Endodermal cell (in vitro differentiated cells): ENCODE measurements around the gene GLUD1. TPM values are rescaled to one million over a fixed set of nuclear protein-coding genes. Genes with fewer than 3 reads are reported as not detected.
"Not testable (repeated sequence)": the region's sequence is repeated elsewhere in the genome, so short reads cannot be mapped to it uniquely, and the experiment has no call there.

Experiments used
- DNase-seq: peaks from one replicate; pipeline ENCODE4 v3.0.0-alpha.2; 2017
- H3K27ac ChIP-seq: 2 replicates; pipeline ENCODE4 v1.5.1; 2013; ENCODE audit warnings: mild to moderate bottlenecking, low read depth, low read length, moderate library complexity
- H3K27me3 ChIP-seq: 2 replicates; pipeline ENCODE4 v1.6.1; 2013; ENCODE audit warnings: mild to moderate bottlenecking, low read length, moderate library complexity; ENCODE audit not compliant: insufficient read depth, control insufficient read depth, poor library complexity, severe bottlenecking
- H3K36me3 ChIP-seq: 2 replicates; pipeline ENCODE4 v1.7.0; 2013; ENCODE audit warnings: mild to moderate bottlenecking, low read length, moderate library complexity; ENCODE audit not compliant: control insufficient read depth, insufficient read depth
- H3K4me1 ChIP-seq: one replicate; pipeline ENCODE4 v1.7.0; 2013; ENCODE audit warnings: low read length; ENCODE audit not compliant: control insufficient read depth, insufficient read depth
- H3K4me3 ChIP-seq: 2 replicates; pipeline ENCODE4 v1.5.1; 2013; ENCODE audit warnings: mild to moderate bottlenecking, low read length, moderate library complexity
- H3K9ac ChIP-seq: 2 replicates; pipeline ENCODE4 v1.6.1; 2013; ENCODE audit warnings: mild to moderate bottlenecking, low read length, moderate library complexity; ENCODE audit not compliant: poor library complexity, severe bottlenecking; ENCODE audit errors: extremely low read depth
- H3K9me3 ChIP-seq: 2 replicates; pipeline ENCODE4 v1.6.1; 2013; ENCODE audit warnings: mild to moderate bottlenecking, low read length, moderate library complexity; ENCODE audit not compliant: control insufficient read depth
- H3K27ac Mint-ChIP-seq: 2 replicates; pipeline ENCODE4 v1.8.0; 2020; ENCODE audit warnings: mixed read lengths
- H3K27me3 Mint-ChIP-seq: 2 replicates; pipeline ENCODE4 v1.8.0; 2021; ENCODE audit warnings: mild to moderate bottlenecking, mixed read lengths; ENCODE audit not compliant: insufficient read depth
- H3K36me3 Mint-ChIP-seq: 2 replicates; pipeline ENCODE4 v1.8.0; 2020; ENCODE audit warnings: low read depth, mixed read lengths
- H3K4me1 Mint-ChIP-seq: 2 replicates; pipeline ENCODE4 v1.8.0; 2020; ENCODE audit warnings: mixed read lengths
- H3K4me3 Mint-ChIP-seq: 2 replicates; pipeline ENCODE4 v1.8.0; 2020; ENCODE audit warnings: mild to moderate bottlenecking, moderate library complexity, mixed read lengths
- H3K9me3 Mint-ChIP-seq: 2 replicates; pipeline ENCODE4 v1.8.0; 2020; ENCODE audit warnings: mild to moderate bottlenecking, mixed read lengths
- CTCF ChIP-seq: fragments of 200-600 bp; sonication (generic); conservative IDR thresholded peaks from 2 replicates; pipeline ENCODE4 v1.5.0; 2021; ENCODE audit warnings: antibody characterized with exemption, mild to moderate bottlenecking
- WGBS, 2 experiments: methylation state at CpG; one replicate each; pipeline versions ENCODE4 v1.1.5 to v1.1.7; 2013; ENCODE audit warnings: missing lambda C conversion rate in 2 of 2, mixed read lengths in 1 of 2; ENCODE audit not compliant: insufficient coverage in 1 of 2, insufficient read length in 1 of 2; 5-methylcytosine and 5-hydroxymethylcytosine counted together
- total RNA-seq, 2 donors: library from RNA; stranded (reverse); fragmentation: NEBNext Ultra II Directional in 1 of 2; extraction: Animal tissue kit (Norgen Biotek cat#: 25700) in 1 of 2; gene quantifications; 2 replicates in 1 of 2; 3 replicates in 1 of 2; pipeline ENCODE4 v1.2.1, GENCODE V29; 2021

Gene GLUD1
- total RNA-seq, 2 donors from 2014 or later = 104 to 107 TPM

GRCh38 chr10:87079106-87079836, 15.4 kb downstream of the GLUD1 start:
- no peak for TF ChIP-seq CTCF
- Mint-ChIP-seq H3K4me3 (no peak overlapping the region), H3K9me3 (peaks cover 18% of the 10 kb centered on the region), H3K27me3 (no peaks in the 10 kb centered on the region), H3K36me3 (peaks cover 40% of the 10 kb centered on the region), H3K27ac (no peak overlapping the region), H3K4me1 (peaks cover 14% of the 10 kb centered on the region)
- Histone ChIP-seq H3K27me3 (no peaks in the 10 kb centered on the region), H3K4me1 (no peaks in the 10 kb centered on the region), H3K36me3 (peaks cover 21% of the 10 kb centered on the region), H3K9me3 (peaks cover 16% of the 10 kb centered on the region), H3K9ac (no peak overlapping the region), H3K27ac (no peak overlapping the region), H3K4me3 (no peak overlapping the region)
- DNase-seq = no peak
- WGBS, 2 experiments = 87 to 100% methylated on average over 1 to 11 of the region's 11 CpGs

GRCh38 chr10:87076421-87076820, 18.2 kb downstream of the GLUD1 start:
- H3K4me1 ChIP-seq, H3K4me3 Mint-ChIP-seq, H3K27me3 Mint-ChIP-seq, H3K27me3 ChIP-seq, H3K4me1 Mint-ChIP-seq, DNase-seq, H3K27ac Mint-ChIP-seq, H3K27ac ChIP-seq, H3K4me3 ChIP-seq, H3K9ac ChIP-seq: not testable (repeated sequence)
- Histone ChIP-seq H3K9me3 (peaks cover 16% of the 10 kb centered on the region), H3K36me3 (peaks cover 50% of the 10 kb centered on the region)
- 93% methylated on average over 1 of the region's 2 CpGs; no CpG with 5 or more reads in 1 of the 2 experiments for WGBS, 2 experiments
- peaks cover 54% of the 10 kb centered on the region for H3K36me3 Mint-ChIP-seq
- peaks cover 15% of the 10 kb centered on the region for H3K9me3 Mint-ChIP-seq

- Histone ChIP-seq H3K4me1 (no peaks in the 10 kb centered on the region), H3K4me3 (no peak overlapping the region), H3K9ac (no peak overlapping the region), H3K36me3 (peaks cover 74% of the 10 kb centered on the region), H3K27ac (no peak overlapping the region), H3K9me3 (no peaks in the 10 kb centered on the region), H3K27me3 (no peaks in the 10 kb centered on the region)
- Mint-ChIP-seq H3K4me3 (no peak overlapping the region), H3K36me3 (peaks cover 62% of the 10 kb centered on the region), H3K9me3 (no peaks in the 10 kb centered on the region), H3K4me1 (peaks cover 2% of the 10 kb centered on the region), H3K27ac (no peak overlapping the region), H3K27me3 (no peaks in the 10 kb centered on the region)
- TF ChIP-seq CTCF = no peak
- WGBS, 2 experiments = 94 to 100% methylated on average over 1 to 2 of the region's 2 CpGs
- no peak for DNase-seq
These were observed 22.2 kb downstream of the GLUD1 start for GRCh38 chr10:87072449-87072848.
